ENCODE data around the gene COMT.
A peak's percentile ranks its signal among the peaks of the same experiment; 100 is the strongest.

COMT gene

DNA sequence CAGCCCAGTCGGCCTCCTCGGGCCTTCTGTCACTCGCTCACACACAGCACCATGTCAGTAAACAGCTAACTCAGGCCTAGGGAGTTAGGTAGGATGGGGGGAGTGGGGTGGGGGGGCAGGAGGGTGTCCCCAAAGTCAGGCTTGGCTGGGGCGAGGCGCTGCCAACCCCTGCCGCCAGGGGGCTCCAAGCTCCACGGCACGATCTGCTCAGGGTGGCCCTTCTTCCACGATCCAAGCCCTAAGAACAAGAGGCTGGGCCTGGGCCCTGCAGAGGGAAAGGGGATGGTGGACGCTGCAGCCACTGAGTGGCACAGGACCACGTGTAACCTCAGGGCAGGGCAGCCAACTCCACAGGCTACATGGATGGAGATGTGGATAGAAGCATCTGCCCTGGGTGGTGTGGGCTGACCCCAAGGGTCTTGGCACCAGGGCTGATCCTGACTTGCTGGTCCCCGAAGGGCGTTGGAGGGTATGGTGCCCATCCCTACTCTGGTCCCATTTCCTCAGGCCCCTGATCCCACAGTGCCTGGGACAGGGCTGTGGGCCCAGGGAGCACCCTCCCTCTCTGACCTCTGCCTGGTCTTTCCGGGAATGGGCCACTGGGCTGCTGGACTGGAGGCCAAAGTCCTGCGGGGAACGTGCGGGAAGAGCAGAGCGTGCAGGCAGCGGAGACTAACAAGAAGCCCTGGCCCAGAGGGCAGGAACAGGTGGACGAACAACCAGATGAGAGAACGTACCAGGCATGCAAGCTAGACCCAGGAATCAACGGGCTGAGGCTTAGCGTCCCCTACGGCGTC is 29.1 kb downstream of the COMT start:
- peak; percentile 73 for DNase-seq

DNA sequence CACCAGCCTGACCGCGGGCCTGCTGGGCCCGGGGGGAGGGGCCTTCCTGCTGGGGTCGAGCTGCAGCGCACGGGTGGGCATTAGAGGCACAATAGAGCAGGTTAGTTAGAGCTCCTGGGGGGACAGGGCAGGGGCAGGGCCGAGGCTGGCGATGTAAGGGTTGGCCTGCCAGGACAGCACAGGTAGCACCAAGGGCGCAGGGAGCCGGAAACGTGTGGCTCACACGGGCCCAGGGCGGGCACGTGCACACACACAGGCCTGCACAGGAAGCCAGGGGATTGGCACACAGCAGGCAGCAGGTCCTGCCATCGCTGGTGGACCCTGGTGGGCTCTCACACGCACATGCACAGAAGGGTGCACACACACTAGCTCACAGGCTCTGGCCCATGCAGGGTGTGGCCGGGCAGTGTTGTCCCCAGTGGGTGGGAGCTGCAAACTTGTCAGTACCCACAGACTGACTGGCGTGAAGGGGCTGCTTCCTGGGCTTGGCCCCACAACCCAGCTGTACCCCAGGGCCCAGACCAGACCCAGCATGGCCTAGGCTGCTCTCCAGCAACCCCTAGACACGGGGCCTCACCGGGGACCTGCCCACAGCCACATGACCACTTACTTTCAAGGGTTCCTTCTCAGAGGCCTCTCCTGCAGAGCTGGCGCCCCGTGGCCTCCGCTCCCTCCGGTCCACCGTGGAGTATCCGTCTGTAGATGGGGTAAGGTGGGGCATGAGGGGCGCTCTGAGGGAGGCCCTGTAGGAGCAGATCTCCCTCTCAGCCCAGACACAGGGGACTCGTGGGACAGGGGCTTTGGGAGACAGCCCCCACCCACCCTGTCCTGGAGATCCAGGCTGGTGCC is 29.9 kb downstream of the COMT start:
- DNase-seq, result no peak

DNA sequence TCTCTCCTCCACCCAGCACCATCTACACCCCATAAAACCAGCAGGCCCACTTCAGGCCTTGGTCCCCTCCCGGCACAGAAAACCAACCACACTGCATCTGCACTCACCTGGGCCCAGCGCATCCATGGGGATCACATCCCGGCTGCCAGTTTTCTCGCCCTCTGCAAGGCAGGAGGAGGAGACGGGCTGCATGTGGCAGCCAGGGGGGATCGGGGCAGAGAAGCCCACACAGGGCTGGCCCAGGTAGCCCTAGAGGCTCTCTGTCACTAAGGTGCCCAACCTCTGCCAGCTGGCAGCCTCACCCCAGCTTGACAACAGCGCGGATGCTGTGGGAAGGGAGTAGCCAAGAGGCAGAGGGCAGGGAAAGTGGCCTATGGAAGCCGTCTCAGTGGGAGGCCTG is 30.7 kb downstream of the COMT start:
- DNase-seq, result no peak

DNA sequence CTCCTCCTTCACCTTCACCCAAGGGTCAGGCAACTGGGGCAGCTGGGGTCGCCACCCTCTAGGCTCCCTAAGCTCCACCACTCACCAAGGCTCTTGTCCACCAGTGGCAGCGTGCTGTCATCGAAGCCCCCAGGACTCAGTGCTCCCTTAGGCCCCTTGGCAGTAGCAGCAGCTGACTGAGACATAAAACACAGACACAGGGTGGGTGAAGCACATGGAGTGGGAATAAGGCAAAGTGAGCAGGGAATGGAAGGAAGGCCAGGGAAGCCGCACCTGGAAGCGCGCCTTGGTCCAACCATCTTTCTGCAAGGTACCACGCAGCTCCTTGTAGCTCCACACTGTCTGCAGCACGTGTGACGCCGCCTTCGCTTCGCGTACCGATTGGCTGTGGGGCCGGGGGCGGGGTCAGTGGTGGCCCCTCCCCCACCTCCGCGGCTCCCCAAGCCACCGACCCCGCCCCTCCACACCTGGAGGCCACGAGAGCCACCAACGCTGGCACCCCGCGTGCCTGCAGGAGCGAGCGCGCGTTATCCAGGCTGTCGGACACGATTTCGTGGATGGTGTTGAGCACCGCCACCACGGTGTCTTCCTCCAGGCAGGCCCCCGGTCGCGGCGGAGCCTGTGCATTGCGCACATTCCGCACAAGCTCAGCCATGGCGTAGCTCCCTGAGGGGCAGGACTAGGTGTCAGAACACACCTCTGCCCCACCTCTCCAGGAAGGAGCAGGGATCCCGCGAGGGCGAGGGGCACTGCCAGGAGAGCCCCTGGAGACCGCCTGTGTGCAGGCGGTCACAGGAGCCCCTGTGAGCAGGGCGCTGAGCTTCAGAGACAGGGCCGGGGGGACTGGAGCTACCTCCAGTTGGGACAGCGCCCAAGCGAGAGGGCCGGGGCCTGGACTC is 31.3 kb downstream of the COMT start:
- DNase-seq, result no peak

DNA sequence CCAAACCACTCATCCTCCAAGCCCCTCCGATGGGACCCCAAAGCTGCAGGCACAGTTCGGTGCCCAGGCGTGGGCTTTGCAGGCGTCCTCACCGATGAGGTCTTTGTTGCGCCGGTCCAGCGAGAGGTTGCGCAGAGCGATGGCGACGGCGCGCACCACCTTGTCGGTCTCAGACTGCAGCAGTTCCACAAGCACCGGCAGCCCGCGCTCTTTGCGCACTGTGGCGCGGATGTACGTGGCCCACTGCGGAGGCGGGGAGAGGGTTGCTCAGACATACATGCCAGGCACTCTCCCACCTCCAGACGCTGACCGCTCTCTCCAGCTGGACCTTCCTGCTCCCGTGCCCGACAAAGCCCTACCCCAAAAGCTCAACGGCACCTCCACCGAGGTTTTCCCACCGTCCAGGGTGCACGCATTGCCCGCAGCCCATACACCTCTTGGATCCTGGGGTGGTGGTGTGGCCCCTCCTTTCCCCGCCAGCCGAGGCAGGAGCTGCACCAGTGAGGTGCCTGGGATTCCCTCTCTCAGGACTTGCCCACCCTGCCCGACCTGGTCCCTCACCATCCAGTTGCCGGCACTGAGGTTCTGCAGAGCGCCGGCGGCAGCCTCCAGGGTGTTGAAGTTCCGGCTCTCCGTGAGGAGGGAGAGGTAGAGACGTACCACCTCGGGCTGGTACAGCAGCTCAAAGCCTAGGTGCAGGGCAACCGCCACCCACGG is 32.1 kb downstream of the COMT start:
- no peak for DNase-seq

DNA sequence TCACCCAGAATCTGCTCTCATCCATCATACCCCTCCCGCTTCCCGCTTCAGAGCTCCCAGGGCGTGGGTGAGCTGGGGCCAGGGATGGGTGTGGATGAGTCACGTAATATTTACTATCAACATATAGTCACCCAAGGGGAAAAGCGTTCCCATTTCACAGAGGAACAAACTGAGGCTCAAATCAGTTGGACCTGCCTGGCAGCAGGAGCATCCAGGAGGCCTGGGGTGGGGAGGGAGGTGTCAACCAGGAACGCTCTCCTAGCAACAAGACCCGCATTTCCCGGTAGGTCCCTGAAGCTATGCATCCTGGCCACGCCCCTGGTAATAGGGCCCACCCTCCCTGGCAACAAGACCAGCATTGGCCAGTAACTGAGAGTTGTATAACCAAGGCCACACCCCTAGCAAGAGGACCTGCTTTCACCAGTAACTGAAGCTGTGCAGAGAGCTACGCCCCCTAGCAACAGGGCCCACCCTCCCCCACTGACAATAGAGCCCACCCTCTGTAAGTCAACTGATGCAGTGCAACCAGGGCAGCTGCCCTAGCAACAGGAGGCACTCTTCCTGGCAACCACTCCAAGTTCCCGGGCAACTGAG is 32.8 kb downstream of the COMT start:
- DNase-seq, result peak; percentile 99

DNA sequence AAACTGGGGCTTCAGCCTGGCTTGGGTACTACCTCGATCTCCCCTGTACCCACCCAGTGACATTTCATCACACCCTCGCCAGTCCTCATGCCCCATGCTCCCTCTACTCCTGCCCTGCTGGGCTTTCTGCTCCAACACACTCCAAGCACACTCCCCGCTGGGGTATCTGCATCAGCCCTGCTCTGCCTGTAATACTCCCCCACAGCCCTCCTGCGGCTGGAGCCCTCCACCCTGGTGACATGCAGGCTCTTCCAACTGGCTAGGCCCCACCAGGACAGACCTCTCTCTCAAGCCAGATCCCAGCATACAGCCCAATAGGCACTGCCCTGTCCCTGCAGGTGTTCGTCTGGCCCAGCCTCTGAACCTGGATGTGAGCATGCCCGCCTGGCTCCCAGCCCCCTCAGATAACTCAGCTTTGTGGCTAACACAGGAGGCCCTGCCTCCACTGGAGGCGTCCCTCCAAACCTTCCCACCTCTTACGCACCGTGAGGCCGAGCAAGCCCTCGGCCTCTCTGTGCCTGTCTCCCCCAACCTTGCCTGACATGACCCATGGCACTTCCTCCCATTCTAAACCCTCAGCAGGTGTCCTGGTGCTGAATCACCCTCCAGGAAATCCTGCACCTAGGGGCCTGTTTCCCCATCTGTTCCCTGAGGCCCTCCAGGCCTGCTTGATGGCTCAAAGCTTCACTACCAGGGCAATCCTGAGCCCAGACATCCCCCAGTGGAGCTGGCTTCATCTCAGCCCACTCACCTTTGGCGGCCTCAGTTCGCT is 33.5 kb downstream of the COMT start:
- DNase-seq, result peak; percentile 94

DNA sequence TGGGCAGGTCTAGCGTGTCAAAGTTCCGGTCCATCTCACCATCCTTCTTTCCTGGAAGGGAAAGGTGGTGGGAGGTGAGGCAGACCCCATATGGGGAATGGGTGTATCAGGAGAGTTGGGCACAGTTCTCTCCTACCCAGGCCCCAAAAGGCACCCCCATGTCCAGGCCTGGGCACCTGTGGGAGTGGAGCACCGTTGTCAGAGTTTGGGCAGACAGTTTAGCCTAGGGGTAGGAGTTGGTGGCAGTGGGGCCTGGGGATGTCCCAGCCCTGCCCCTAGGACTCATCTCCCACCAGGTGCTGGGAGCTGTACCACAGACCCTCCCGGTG is 34.1 kb downstream of the COMT start:
- DNase-seq, result no peak

DNA sequence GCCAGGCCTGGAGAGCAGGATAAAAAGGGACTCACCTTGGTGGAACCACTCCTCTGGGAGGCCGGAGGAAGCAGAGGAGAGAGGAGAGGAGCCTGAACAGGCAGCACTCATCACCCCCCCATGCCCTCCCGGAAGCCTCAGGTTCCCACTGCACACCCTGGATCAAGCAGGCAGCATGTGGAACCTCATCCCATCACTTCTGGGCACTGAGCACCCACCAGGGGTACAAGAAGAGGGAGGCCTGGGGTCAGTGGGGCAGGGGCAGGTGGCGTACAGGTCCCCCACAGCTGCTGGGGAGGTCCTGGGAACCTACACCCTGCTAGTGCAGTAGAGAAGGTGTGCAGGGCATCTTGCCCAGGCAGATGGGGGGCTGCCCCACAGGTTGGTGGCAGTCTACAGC is 35.1 kb downstream of the COMT start:
- DNase-seq, result no peak

DNA sequence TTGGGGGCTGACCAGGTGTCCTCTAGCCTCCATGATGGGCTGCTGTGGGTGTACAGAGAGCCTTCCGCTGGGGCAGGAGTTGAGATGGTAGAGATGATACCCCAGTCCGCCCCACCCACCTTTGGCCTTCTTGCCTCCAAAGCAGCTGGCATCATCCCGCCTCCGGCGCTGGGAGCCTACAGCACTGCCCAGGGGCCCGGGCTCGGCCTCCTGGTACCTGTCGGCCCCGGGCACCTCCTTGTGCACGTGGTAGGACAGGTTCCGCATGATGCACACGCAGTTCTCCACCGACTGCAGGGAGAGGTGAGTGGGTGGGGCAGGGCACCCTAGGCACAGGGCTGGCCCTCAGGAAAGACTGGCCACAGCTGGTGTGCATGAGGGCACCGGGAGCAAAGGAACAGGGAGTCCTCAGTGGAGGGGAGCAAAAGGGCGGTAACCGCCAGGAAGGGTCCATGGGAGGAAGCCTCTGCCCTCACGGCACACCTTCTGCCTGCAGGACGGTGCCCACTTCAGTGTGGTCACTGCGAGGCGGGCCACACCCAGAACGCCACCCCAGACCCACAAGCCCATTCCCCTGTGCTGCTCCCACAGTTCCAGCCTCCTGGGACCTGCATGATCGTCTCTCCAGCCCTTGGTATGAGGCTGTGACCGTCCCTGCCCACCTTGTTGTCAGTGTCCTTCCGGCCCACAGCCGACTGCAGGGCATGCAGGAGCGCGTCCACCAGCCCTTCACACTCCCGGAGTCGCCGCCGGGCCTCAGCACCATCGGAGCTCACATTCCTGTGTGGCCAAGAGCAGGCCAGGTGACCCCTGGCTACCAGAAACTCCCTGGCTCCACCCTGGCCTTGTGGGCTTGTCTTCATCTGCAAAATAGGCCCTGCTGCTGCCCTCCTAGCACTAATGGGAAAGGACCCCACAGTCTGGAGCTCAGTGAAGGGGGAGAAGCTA is 36.0 kb downstream of the COMT start:
- DNase-seq, result no peak

DNA sequence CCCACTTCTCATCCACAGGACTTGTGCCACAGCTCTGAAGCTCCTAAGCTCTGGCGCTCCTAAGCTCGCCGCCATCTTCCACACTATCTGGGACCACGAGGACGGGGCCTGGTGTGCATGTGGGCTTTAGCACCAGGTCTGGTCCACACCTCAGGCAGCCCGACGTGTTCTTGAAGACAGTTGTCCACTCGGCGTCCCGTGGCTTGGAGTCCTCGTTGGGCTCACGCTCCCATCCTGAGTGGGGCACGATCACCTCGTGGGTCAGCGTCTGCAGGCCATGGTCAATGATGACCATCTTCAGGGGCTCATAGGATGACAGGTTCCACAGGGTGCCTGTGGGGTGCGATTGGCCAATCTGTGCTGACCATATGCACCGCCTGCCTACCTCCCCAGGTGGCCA is 37.2 kb downstream of the COMT start:
- no peak for DNase-seq

DNA sequence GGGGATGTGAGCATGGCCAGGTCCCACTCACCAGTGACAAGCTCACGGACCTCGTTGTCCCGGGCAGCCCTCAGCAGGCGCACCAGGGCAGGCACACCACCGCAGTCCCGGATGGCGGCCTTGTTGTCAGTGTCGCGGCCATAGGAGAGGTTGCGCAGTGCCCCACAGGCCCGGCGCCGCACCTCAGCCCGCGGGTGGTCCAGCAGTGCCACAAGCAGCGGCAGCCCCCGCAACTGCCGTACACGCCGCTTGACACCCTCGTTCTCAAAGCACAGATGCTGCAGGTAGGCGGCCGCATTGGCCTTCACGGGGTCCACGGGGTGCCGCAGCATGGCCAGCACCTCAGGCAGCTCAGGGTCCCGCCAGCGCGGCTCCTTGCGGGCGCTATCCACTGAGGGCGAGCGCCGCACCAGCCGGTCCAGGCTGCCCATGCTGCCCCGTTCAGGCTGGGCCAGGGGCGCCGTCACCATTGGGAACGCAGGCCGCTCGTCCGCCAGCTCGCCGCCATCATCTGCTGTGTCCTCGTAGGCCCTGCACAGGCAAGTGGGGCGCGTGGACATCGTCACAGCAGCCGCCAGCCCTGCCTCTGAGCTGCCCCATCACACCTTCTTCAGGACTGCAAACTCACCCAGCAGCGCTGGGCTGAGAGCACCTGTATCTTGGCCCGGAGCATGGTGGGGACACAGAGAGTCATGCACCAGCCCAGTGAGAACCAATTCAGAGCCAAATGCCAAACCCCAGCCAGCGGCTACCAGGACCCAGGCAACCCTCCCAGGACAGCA is 38.3 kb downstream of the COMT start:
- no peak for DNase-seq

DNA sequence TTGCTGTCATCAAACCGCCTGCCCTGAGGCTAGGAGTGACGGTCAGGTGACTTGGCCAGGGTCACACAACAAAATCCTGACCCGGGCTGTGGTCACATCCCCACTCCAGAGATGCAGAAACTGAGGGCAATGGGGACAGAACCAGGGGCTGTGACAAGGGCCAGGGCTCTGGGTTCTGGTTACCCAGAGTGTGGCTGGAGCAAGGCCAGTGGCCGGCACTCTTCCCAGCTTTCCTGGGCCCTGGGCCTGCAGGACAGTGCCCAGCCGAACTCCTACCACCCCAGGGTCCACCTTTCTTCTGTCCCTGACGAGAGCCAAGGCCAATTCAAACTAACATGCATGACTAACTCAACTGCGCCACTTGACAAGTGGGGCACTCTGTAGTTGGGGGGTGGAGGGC is 39.2 kb downstream of the COMT start:
- no peak for DNase-seq

DNA sequence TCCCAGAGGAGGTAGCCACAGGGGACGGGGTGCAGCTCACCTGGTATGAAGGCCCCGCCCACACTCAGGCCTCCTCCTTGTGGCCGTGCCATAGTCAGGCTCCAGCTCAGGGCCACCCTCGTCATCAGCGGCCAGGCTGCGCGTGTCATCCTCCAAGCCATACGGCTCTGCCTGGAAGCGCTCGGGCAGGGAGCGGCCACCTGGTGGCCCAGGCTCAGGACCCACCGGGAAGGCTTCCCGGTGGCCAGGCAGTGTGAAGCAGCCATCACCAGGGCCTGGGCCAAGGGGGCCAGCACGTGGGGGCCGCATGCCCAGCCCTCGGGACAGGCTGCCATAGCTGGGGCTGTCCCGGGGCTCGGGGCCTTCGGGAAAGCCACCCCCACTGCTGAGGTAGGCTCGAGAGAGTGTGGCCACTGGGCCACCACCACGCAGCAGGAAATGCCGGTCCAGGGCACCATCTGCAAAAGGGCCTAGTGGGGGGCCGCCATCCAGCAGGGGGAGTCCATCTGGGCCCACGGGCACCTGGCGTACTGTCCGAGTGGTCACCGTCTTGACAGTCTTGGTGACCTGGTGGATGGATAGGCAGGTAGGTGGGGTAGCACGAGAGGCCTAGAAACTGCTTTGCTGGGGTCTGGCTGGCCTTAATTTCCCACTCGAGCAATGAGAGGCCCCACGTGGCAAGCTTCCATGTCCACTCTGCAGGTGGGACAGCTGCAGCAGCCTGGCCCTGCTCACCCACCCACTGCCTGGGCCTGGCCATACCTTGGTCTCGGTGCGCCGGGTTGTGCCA is 39.8 kb downstream of the COMT start:
- DNase-seq, result no peak

DNA sequence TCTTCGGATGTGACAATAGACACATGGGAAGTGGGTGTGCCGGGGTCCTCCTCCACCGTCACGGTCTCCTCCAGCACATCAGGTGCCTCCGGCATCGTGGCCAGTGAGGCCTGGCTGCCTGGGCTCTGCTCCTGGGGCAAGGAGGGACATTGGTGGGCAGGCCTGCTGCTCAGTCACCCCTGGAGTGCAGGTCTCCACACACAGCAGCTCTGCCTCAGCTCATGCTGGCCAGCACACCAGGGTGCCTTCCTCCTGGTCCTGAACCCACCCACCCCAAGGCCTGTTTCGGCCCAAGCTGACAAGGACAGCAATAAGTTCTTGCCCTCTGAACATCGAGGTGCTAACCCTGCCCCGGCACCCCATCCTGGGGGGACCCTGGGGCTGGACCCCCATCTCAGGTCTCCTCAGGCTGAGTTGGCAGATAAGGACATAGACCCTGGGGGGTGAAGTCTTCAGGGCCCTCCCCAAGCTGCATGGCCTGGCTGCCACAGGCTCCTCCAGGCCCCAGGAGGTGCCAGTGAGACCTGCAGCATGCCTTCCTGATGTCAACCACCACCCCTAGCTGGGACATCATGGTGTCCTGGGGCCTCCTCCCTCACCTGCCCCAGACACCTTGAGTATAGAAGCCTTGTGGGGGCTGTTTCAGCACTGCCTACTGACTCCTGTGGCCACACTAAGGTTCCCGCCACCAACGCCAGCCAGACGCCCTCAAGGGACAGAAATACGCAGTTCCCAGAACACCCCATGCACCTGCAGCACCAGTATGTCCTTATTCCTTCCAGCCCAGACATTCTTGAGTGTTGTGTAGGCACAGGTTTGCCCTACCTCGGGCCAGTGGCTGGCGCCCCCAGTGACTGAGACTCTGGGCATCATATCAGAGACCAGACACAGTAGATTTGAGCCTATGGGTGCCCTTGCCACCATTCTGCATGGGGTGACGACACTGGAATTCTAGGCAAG is 40.7 kb downstream of the COMT start:
- DNase-seq, result no peak

DNA sequence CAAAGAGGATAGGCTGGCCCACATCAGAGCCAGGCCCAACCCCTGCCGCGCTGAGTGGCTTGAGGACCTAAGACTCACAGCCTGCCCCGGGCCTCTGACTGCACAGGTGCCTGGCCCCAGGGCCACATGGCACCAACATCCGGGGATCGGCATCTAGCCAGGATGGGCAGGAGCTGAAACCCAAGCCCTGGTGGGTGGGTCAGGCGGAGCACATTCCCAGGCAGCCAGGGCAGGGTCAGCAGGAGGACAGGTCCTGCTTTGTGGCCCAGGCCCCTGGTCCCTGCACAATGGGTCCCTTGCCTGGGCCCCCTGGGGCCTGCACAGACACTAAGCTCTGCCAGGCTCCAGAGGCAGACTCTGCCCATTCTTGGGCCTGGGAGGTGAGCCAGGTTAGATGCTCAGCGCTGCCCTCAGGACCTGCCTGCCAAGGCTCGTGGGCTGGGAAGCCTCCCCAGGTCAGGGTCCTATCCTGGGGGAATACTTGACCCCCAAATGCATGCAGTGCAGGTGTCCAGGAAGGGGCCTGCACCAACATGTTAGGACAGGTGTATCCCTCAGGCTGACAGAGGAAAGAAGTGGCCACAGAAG is 41.5 kb downstream of the COMT start:
- DNase-seq, result no peak

DNA sequence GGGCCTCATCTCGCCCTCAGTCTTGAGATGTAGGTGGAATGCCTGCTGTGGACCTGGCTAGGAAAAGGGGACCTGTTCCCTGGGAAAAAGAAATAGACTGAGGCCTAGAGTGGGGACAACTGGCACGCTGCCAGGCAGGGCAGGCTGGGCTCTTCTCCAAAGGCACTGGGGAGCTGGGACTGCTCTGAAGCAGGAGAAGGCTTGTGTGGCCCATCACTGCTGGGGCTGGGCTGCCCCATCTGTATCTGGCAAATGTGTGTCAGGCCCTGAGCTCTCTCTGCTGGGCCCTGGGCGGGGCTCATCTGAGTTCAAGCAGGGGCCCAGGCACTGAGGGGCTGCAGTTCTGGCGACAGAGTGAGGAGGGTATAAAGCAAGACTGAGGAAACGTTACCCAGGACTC is 42.2 kb downstream of the COMT start:
- peak; percentile 25 for DNase-seq
